ENCODE results near the gene METTL25.

METTL25 gene

GRCh38 chr12:82522285-82522684, 164.0 kb downstream of the METTL25 start:
- no peak for DNase-seq (ENCODE audit: low spot score)
- in situ Hi-C loops (cut with MboI; ENCODE audit: low pct_unique_long_range_greater_than_20kb, low sequenced_read_pairs, unreplicated experiment), result loop anchor here (10.0 kb wide), 1 partner anchor 103 kb away; no protein-coding TSS in a partner anchor
- no peak for TF ChIP-seq CTCF (IDR thresholded peaks at IDR 0.05; ENCODE audit: extremely low read depth, insufficient read depth, missing control alignments)

GRCh38 chr12:82522762-82523161, 164.4 kb downstream of the METTL25 start:
- no peak for TF ChIP-seq CTCF (IDR thresholded peaks at IDR 0.05; ENCODE audit: extremely low read depth, insufficient read depth, missing control alignments)
- no peak for DNase-seq (ENCODE audit: low spot score)
- in situ Hi-C loops (cut with MboI; ENCODE audit: low pct_unique_long_range_greater_than_20kb, low sequenced_read_pairs, unreplicated experiment), result loop anchor here (10.0 kb wide), 1 partner anchor 102 kb away; no protein-coding TSS in a partner anchor

GRCh38 chr12:82523996-82524395, 165.7 kb downstream of the METTL25 start:
- TF ChIP-seq CTCF (IDR thresholded peaks at IDR 0.05; ENCODE audit: extremely low read depth, insufficient read depth, missing control alignments), result no peak
- in situ Hi-C loops (cut with MboI; ENCODE audit: low pct_unique_long_range_greater_than_20kb, low sequenced_read_pairs, unreplicated experiment), result loop anchor here (10.0 kb wide), 1 partner anchor 101 kb away; no protein-coding TSS in a partner anchor
- DNase-seq (ENCODE audit: low spot score), result no peak

- TF ChIP-seq CTCF (IDR thresholded peaks at IDR 0.05; ENCODE audit: extremely low read depth, insufficient read depth, missing control alignments), result no peak
- in situ Hi-C loops (cut with MboI; ENCODE audit: low pct_unique_long_range_greater_than_20kb, low sequenced_read_pairs, unreplicated experiment), result loop anchor here (10.0 kb wide), 1 partner anchor 100 kb away; no protein-coding TSS in a partner anchor
- no peak for DNase-seq (ENCODE audit: low spot score)
Observed at GRCh38 chr12:82524641-82525040, 166.3 kb downstream of the METTL25 start.

GRCh38 chr12:82525616-82526015, 167.3 kb downstream of the METTL25 start:
- in situ Hi-C loops (cut with MboI; ENCODE audit: low pct_unique_long_range_greater_than_20kb, low sequenced_read_pairs, unreplicated experiment), result loop anchor here (10.0 kb wide), 1 partner anchor 99 kb away; no protein-coding TSS in a partner anchor
- DNase-seq (ENCODE audit: low spot score), result no peak
- TF ChIP-seq CTCF (IDR thresholded peaks at IDR 0.05; ENCODE audit: extremely low read depth, insufficient read depth, missing control alignments), result no peak

- TF ChIP-seq CTCF (IDR thresholded peaks at IDR 0.05; ENCODE audit: extremely low read depth, insufficient read depth, missing control alignments), result peak; percentile 91
- DNase-seq (ENCODE audit: low spot score), result peak; percentile 34
- in situ Hi-C loops (cut with MboI; ENCODE audit: low pct_unique_long_range_greater_than_20kb, low sequenced_read_pairs, unreplicated experiment), result loop anchor here (10.0 kb wide), 1 partner anchor 98 kb away; no protein-coding TSS in a partner anchor
Observed at GRCh38 chr12:82527165-82527780, 168.9 kb downstream of the METTL25 start.

Data from GM13977 (cell line).